SK-N-SH treated with all-trans-retinoic acid at 6 μM for 48 hours (cell line): Measurements from ENCODE around the gene PGLYRP2.

Experiments
- ATAC-seq: fragments of 200-7000 bp; cut with Tn5 transposase; 3 replicates; pipeline ENCODE4 v1.9.1; 2020; ENCODE audit warnings: mild to moderate bottlenecking, moderate library complexity
- ARNTL ChIP-seq: fragments of 450-650 bp; formaldehyde crosslinking; IDR thresholded peaks from 2 replicates; pipeline ENCODE4 v1.5.0; 2020; ENCODE audit warnings: low read depth, mild to moderate bottlenecking, moderate library complexity, borderline replicate concordance
- BACH2 ChIP-seq: fragments of 250-450 bp; sonication (Bioruptor Pico); IDR thresholded peaks from 2 replicates; pipeline ENCODE4 v1.9.0; 2021; ENCODE audit warnings: mild to moderate bottlenecking, borderline replicate concordance
- CSDC2 ChIP-seq: fragments of 250-450 bp; sonication (Bioruptor Pico); IDR thresholded peaks from 2 replicates; pipeline ENCODE4 v1.5.0; 2020; ENCODE audit warnings: mild to moderate bottlenecking, moderate library complexity
- ESRRG ChIP-seq: fragments of 250-450 bp; sonication (Bioruptor Pico); IDR thresholded peaks from 2 replicates; pipeline ENCODE4 v1.6.1; 2021; ENCODE audit warnings: mild to moderate bottlenecking
- GLIS3 ChIP-seq: fragments of 250-450 bp; sonication (Bioruptor Pico); IDR thresholded peaks from 2 replicates; pipeline ENCODE4 v1.5.0; 2020; ENCODE audit warnings: mild to moderate bottlenecking, moderate library complexity
- ISL1 ChIP-seq: fragments of 250-450 bp; sonication (Bioruptor Pico); IDR thresholded peaks from 2 replicates; pipeline ENCODE4 v2.1.2; 2022; ENCODE audit warnings: mild to moderate bottlenecking, moderate library complexity
- OSR1 ChIP-seq: fragments of 250-450 bp; sonication (Bioruptor Pico); IDR thresholded peaks from 2 replicates; pipeline ENCODE4 v1.8.0; 2022; ENCODE audit warnings: moderate library complexity, mild to moderate bottlenecking, inconsistent platforms
- PPARA ChIP-seq: fragments of 250-450 bp; sonication (Bioruptor Pico); IDR thresholded peaks from 2 replicates; pipeline ENCODE4 v1.5.0; 2020; ENCODE audit warnings: mild to moderate bottlenecking, borderline replicate concordance
- RARB ChIP-seq: fragments of 250-450 bp; sonication (Bioruptor Pico); IDR thresholded peaks from 2 replicates; pipeline ENCODE4 v1.8.0; 2021; ENCODE audit warnings: mild to moderate bottlenecking, moderate library complexity
- SNAI2 ChIP-seq: fragments of 250-450 bp; sonication (Bioruptor Pico); IDR thresholded peaks from 2 replicates; pipeline ENCODE4 v1.5.0; 2020; ENCODE audit warnings: mild to moderate bottlenecking, moderate library complexity
- TCF4 ChIP-seq: fragments of 250-450 bp; sonication (Bioruptor Pico); IDR thresholded peaks from 2 replicates; pipeline ENCODE4 v1.8.0; 2021; ENCODE audit warnings: mild to moderate bottlenecking, moderate library complexity, borderline replicate concordance
- ZC3H10 ChIP-seq: fragments of 250-450 bp; sonication (Bioruptor Pico); IDR thresholded peaks from 2 replicates; pipeline ENCODE4 v1.5.1; 2021; ENCODE audit warnings: mild to moderate bottlenecking, moderate library complexity
- ZFP3 ChIP-seq: fragments of 250-450 bp; sonication (Bioruptor Pico); IDR thresholded peaks from 2 replicates; pipeline ENCODE4 v1.5.0; 2020; ENCODE audit warnings: mild to moderate bottlenecking, moderate library complexity
- ZFP30 ChIP-seq: fragments of 450-650 bp; formaldehyde crosslinking; IDR thresholded peaks from 2 replicates; pipeline ENCODE4 v1.5.0; 2022; ENCODE audit warnings: mild to moderate bottlenecking, moderate library complexity
- ZNF565 ChIP-seq: fragments of 450-650 bp; formaldehyde crosslinking; conservative IDR thresholded peaks from 2 replicates; pipeline ENCODE4 v1.5.0; 2020; ENCODE audit warnings: low read depth, mild to moderate bottlenecking, moderate library complexity
- ZNF70 ChIP-seq: fragments of 450-650 bp; formaldehyde crosslinking; IDR thresholded peaks from 2 replicates; pipeline ENCODE4 v1.5.0; 2020; ENCODE audit warnings: mild to moderate bottlenecking, moderate library complexity
- TF ChIP-seq, protein P1 (sequence below): fragments of 250-450 bp; sonication (Bioruptor Pico); IDR thresholded peaks from 2 replicates; pipeline ENCODE4 v1.5.0; 2020; ENCODE audit warnings: mild to moderate bottlenecking, moderate library complexity
- TF ChIP-seq, protein P2 (sequence below): fragments of 250-450 bp; sonication (Bioruptor Pico); IDR thresholded peaks from 2 replicates; pipeline ENCODE4 v1.5.1; 2020; ENCODE audit warnings: low read depth, mild to moderate bottlenecking, moderate library complexity
- TF ChIP-seq, protein P3 (sequence below): fragments of 250-450 bp; sonication (Bioruptor Pico); IDR thresholded peaks from 2 replicates; pipeline ENCODE4 v1.8.0; 2020; ENCODE audit warnings: mild to moderate bottlenecking, moderate library complexity, borderline replicate concordance

Gene PGLYRP2

DNA sequence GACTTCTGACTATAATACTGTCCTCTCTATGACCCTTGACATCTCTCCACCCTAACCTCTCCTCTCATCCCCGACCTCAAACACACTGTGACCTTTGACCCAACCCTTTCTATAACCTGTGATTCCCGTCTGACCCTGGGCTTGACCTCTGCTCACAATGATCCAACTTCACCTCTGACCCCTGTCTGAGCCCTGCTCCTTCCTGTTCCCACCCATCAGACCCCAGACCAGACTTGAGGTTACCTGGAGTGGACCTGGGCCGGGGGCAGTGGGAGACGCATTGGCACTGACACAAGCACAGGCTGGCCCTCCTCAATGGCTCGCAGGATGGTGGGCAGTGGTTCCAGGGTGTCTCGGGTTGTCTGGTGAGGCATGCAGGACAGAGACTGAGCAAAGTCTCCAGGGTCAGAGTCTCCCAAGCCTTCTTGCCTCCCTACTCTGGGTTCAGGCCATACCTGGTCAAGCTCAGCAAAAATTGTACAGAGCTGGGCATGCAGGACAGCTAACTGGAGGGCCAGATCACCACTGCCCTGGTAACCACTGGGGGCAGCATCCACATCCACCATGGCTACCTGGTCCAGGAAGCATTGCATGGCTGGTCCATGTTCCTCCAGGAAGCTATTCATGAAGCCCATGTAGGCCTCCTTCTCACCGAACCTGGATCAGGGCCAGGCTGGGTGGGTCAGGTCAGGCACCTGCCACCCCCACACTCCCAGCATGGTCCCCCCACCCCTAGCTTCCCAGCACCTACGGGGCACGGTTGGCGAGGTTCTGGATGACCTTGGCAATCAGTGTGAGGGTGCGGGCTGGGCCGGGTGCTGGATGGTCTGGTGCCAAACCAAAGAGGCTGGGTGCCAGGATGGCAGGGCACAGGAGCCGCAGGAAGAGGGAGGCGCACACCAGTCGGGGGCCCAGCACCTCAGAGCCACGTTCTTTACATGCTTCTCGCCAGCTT is 25.1 kb downstream of the PGLYRP2 start:
- ATAC-seq, result no peak
- TF ChIP-seq, protein P1, sequence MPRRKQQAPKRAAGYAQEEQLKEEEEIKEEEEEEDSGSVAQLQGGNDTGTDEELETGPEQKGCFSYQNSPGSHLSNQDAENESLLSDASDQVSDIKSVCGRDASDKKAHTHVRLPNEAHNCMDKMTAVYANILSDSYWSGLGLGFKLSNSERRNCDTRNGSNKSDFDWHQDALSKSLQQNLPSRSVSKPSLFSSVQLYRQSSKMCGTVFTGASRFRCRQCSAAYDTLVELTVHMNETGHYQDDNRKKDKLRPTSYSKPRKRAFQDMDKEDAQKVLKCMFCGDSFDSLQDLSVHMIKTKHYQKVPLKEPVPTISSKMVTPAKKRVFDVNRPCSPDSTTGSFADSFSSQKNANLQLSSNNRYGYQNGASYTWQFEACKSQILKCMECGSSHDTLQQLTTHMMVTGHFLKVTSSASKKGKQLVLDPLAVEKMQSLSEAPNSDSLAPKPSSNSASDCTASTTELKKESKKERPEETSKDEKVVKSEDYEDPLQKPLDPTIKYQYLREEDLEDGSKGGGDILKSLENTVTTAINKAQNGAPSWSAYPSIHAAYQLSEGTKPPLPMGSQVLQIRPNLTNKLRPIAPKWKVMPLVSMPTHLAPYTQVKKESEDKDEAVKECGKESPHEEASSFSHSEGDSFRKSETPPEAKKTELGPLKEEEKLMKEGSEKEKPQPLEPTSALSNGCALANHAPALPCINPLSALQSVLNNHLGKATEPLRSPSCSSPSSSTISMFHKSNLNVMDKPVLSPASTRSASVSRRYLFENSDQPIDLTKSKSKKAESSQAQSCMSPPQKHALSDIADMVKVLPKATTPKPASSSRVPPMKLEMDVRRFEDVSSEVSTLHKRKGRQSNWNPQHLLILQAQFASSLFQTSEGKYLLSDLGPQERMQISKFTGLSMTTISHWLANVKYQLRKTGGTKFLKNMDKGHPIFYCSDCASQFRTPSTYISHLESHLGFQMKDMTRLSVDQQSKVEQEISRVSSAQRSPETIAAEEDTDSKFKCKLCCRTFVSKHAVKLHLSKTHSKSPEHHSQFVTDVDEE (CRISPR knock-in tag), result no peak
- TF ChIP-seq TCF4 (CRISPR knock-in tag), result no peak
- TF ChIP-seq SNAI2, result no peak
- TF ChIP-seq ISL1, result no peak

DNA sequence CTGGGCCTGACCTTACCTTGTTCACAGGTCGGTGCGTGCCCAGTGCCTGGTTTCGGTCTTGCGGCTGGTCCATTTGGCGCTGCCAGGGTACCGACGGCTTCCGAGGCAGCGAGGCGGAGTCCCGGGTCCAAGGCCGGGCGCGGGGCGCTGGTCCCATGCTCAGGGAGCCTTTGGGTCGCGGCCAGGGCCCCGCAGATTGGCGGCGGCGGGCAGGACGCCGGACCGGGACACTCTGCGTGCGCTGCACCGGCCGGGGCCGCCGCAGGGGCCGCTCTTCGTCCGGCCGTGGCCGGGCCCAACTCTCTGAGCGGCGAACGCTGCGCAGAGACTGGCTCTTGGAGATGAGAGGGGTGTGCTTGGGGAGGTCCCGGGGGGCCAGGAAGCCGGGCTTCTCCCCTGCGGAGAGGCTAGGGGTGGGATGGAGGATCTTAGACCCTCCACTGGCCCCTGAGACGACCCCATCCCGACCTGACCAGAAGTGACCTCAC is 26.2 kb downstream of the PGLYRP2 start:
- no peak for TF ChIP-seq TCF4 (CRISPR knock-in tag)
- TF ChIP-seq, all 23 proteins: peak for 0
- ATAC-seq, result peak; percentile 58

DNA sequence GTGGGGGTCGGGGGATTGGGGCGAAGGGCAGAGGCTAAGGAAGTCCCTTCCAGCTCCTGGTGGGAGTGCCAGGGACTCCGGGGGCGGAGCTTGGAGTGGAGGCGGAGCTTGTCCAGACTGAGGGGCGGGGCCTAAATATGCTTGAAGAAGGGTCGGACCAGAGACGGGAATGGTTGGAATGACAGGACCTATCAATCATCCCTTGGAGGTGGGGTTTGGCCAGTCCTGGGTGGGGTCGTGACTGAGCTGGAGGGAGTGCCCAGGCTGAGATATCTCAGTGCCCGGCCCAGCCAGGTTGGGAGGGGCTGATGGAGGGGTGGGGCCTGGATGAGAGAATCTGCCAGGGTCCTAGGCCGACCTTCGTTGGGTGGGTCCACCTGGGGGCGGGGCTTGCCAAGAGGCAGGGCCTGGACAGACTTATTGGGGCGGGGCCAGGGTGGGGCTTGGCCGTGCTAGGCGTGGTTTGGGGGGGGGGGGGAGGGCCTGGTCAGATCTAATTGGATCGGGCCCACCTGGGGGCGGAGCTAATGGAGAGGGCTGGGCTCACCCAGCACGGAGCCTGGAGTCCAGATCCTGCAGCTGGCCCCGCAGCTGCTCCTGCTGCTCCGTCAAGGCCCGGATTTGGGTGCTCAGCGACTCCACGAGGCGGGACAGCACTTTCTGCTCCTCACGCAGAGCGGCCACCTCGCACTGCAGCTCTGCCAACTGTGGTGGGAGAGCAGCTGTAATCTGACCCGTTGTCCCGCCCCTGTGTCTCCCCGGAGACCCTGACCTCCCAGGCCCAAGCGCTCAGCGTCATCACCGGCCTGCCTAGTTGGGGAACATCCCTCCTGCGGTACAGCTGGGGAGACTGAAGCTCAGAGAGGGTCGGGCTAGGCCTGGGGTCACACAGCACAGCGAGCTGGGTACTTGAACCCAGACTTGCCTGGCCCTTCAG is 26.9 kb downstream of the PGLYRP2 start:
- TF ChIP-seq ARNTL (CRISPR knock-in tag) (no peak), ISL1 (no peak), SNAI2 (no peak), GLIS3 (no peak), OSR1 (CRISPR knock-in tag) (no peak), ESRRG (no peak), BACH2 (CRISPR knock-in tag) (no peak), RARB (CRISPR knock-in tag) (no peak), ZFP30 (CRISPR knock-in tag) (no peak), ZNF565 (no peak)
- TF ChIP-seq, protein P2, sequence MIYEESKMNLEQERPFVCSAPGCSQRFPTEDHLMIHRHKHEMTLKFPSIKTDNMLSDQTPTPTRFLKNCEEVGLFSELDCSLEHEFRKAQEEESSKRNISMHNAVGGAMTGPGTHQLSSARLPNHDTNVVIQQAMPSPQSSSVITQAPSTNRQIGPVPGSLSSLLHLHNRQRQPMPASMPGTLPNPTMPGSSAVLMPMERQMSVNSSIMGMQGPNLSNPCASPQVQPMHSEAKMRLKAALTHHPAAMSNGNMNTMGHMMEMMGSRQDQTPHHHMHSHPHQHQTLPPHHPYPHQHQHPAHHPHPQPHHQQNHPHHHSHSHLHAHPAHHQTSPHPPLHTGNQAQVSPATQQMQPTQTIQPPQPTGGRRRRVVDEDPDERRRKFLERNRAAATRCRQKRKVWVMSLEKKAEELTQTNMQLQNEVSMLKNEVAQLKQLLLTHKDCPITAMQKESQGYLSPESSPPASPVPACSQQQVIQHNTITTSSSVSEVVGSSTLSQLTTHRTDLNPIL (CRISPR knock-in tag), result no peak
- TF ChIP-seq, protein P1 (CRISPR knock-in tag), result no peak
- ATAC-seq, result peak; percentile 77

DNA sequence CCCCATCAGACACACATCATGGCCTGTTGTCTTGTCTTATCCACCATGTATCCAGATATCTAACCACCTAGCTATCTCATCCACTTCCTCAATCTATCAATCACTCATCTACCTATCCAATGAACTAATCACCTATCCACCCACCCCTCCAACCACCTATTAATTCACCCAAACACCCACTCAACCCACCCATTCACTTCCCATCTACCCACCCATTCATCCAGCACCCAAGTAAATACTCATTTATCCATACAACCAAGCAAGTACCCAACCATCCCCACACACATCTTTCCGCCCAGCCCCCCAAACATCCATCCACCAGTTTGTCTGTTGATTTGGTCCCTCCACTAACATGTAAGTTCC is 28.8 kb downstream of the PGLYRP2 start:
- TF ChIP-seq ISL1 (no peak), ZC3H10 (CRISPR knock-in tag) (no peak), ZFP3 (CRISPR knock-in tag) (no peak), ARNTL (CRISPR knock-in tag) (no peak), CSDC2 (no peak), GLIS3 (no peak), OSR1 (CRISPR knock-in tag) (no peak), TCF4 (CRISPR knock-in tag) (no peak), ZNF70 (CRISPR knock-in tag) (no peak), PPARA (CRISPR knock-in tag) (no peak)
- TF ChIP-seq, protein P3, sequence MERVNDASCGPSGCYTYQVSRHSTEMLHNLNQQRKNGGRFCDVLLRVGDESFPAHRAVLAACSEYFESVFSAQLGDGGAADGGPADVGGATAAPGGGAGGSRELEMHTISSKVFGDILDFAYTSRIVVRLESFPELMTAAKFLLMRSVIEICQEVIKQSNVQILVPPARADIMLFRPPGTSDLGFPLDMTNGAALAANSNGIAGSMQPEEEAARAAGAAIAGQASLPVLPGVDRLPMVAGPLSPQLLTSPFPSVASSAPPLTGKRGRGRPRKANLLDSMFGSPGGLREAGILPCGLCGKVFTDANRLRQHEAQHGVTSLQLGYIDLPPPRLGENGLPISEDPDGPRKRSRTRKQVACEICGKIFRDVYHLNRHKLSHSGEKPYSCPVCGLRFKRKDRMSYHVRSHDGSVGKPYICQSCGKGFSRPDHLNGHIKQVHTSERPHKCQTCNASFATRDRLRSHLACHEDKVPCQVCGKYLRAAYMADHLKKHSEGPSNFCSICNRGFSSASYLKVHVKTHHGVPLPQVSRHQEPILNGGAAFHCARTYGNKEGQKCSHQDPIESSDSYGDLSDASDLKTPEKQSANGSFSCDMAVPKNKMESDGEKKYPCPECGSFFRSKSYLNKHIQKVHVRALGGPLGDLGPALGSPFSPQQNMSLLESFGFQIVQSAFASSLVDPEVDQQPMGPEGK (CRISPR knock-in tag), result no peak
- TF ChIP-seq, protein P1 (CRISPR knock-in tag), result no peak
- TF ChIP-seq, all 23 proteins: peak for 0
- ATAC-seq, result no peak
